SK-N-SH treated with all-trans-retinoic acid at 6 μM for 48 hours (cell line): Measurements from ENCODE around the gene KANK2.

Experiments
- ARNTL ChIP-seq: fragments of 450-650 bp; formaldehyde crosslinking; IDR thresholded peaks from 2 replicates; pipeline ENCODE4 v1.5.0; 2020; ENCODE audit warnings: low read depth, mild to moderate bottlenecking, moderate library complexity, borderline replicate concordance
- CREB5 ChIP-seq: fragments of 250-450 bp; sonication (Bioruptor Pico); IDR thresholded peaks from 2 replicates; pipeline ENCODE4 v1.5.1; 2020; ENCODE audit warnings: low read depth, mild to moderate bottlenecking, moderate library complexity
- OSR1 ChIP-seq: fragments of 250-450 bp; sonication (Bioruptor Pico); IDR thresholded peaks from 2 replicates; pipeline ENCODE4 v1.8.0; 2022; ENCODE audit warnings: moderate library complexity, mild to moderate bottlenecking, inconsistent platforms
- ZFP30 ChIP-seq: fragments of 450-650 bp; formaldehyde crosslinking; IDR thresholded peaks from 2 replicates; pipeline ENCODE4 v1.5.0; 2022; ENCODE audit warnings: mild to moderate bottlenecking, moderate library complexity
- ZNF565 ChIP-seq: fragments of 450-650 bp; formaldehyde crosslinking; conservative IDR thresholded peaks from 2 replicates; pipeline ENCODE4 v1.5.0; 2020; ENCODE audit warnings: low read depth, mild to moderate bottlenecking, moderate library complexity
- ZNF70 ChIP-seq: fragments of 450-650 bp; formaldehyde crosslinking; IDR thresholded peaks from 2 replicates; pipeline ENCODE4 v1.5.0; 2020; ENCODE audit warnings: mild to moderate bottlenecking, moderate library complexity
- TF ChIP-seq, protein P1 (sequence below): fragments of 250-450 bp; sonication (Bioruptor Pico); IDR thresholded peaks from 2 replicates; pipeline ENCODE4 v1.8.0; 2020; ENCODE audit warnings: mild to moderate bottlenecking, moderate library complexity, borderline replicate concordance

GRCh38 chr19:11179716-11180297 lies 17.5 kb downstream of the KANK2 start:
- TF ChIP-seq, protein P1, sequence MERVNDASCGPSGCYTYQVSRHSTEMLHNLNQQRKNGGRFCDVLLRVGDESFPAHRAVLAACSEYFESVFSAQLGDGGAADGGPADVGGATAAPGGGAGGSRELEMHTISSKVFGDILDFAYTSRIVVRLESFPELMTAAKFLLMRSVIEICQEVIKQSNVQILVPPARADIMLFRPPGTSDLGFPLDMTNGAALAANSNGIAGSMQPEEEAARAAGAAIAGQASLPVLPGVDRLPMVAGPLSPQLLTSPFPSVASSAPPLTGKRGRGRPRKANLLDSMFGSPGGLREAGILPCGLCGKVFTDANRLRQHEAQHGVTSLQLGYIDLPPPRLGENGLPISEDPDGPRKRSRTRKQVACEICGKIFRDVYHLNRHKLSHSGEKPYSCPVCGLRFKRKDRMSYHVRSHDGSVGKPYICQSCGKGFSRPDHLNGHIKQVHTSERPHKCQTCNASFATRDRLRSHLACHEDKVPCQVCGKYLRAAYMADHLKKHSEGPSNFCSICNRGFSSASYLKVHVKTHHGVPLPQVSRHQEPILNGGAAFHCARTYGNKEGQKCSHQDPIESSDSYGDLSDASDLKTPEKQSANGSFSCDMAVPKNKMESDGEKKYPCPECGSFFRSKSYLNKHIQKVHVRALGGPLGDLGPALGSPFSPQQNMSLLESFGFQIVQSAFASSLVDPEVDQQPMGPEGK (CRISPR knock-in tag) = no peak
- no peak for TF ChIP-seq ZFP30 (CRISPR knock-in tag)
- TF ChIP-seq ZNF70 (CRISPR knock-in tag) = no peak
- no peak for TF ChIP-seq CREB5
- no peak for TF ChIP-seq ZNF565 (CRISPR knock-in tag)
- no peak for TF ChIP-seq ARNTL
- no peak for TF ChIP-seq OSR1 (CRISPR knock-in tag)
